Stimulated activated CD8-positive, alpha-beta memory T cell treated with anti-CD3 and anti-CD28 coated beads, Interleukin-15, amount 100 ng/mL, for 24 hours (primary cell): ENCODE data around the gene ZNF337.
"Not testable (repeated sequence)": the region's sequence is repeated elsewhere in the genome, so short reads cannot be mapped to it uniquely, and the experiment has no call there.

Source experiments
- DNase-seq: peaks from one replicate; pipeline ENCODE4 v3.0.0-alpha.2; 2020; ENCODE audit warnings: low read depth

Gene ZNF337

DNA sequence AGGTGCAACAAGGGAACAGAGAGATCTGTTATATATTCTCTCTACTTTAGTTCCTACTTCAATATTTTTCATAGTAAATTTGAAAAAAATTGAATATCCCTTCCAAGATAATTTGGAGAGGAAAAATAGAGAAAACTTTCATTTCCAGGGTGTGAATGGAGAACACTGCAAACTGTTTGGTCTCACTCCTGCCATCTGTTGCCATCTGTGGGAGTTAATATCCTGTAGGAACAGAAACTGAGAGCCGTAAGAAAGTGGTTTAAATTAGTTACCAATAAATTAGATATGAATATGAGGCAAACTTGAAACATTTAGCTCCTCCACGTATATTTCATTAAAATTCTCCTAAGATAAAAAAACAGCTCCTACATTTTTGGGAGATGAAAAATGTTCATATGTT lies 4.2 kb downstream of the ZNF337 start:
- no peak for DNase-seq

GRCh38 chr20:25690427-25690826 lies 6.2 kb downstream of the ZNF337 start:
- DNase-seq = no peak

DNA sequence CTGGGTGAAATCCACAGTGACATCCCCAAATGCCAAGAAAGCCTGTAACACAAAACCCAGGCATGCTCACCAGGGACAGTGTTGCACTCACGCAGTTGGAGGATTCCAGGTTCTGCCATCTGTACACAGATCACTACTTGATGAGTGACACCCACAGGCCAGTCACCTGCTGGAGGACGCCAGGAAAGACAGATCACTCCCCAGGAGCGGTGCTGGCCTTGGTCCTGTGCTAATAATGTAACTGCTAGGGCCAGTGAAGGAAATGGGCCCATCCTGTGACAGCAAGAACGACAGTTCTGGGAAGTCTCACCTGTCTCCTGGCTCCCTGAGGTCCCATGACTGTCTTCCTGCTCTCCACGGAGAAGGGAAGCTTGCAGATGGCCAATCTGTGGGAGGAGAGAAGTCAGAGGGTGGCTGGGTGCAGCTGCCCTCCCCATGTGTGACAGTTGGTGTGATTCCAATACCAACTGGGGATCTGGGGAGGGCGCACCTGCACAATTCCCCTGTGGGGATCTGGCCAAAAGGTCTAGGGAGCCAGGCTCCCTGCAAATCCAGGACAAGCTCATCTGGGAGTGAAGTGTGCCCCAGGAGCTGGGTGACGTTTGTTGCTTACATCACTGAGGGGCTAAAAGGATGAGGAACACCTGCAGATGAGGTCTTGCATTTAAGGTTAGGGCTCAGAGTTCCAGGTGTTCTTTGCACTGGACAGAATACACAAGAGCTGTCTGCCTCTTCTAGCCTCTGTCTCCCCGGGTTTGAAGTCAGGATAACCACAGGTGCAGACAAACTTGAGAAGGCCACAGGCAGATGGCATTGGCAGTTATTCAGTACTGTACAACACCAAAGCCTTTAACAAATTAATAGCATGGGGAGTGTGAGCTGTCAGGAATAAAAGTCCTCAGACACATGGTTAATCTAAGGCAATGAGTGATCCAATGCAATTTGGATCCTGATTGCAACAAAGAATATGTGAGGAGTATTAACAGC lies 10.3 kb downstream of the ZNF337 start:
- no peak for DNase-seq

GRCh38 chr20:25685276-25686080 lies 11.2 kb downstream of the ZNF337 start:
- DNase-seq = no peak

GRCh38 chr20:25683826-25684225 lies 12.8 kb downstream of the ZNF337 start:
- not testable (repeated sequence) for DNase-seq

GRCh38 chr20:25683050-25683449 lies 13.6 kb downstream of the ZNF337 start:
- no peak for DNase-seq

DNA sequence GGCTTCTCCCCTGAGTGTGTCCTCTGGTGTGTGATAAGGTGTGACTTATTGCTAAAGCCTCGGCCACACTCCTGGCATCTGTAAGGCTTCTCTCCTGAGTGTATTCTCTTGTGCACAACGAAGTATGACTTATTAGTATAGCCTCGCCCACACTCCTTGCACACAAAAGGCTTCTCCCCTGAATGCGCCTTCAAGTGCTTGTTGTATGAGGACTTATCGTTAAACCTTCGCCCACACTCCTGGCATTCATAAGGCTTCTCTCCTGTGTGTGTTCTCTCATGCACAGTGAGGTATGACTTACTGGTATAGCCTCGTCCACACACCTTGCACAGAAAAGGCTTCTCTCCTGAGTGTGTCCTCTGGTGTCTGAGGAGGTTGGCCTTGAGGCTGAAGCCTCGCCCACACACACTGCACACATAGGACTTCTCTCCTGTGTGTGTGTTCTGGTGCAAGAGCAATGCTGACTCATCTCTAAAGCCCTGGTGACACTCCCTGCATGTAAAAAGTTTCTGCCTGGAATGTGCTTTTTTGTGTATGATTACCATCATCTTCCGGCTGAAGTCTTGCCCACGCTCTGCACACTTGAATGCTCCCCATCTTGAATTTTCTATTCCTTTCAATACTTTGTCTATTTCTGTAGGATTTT lies 20.4 kb downstream of the ZNF337 start:
- DNase-seq = no peak

- no peak for DNase-seq
Observed at GRCh38 chr20:25675161-25675560, 21.5 kb downstream of the ZNF337 start.

- DNase-seq = no peak
Observed at GRCh38 chr20:25672659-25673235, 23.9 kb downstream of the ZNF337 start.

- no peak for DNase-seq
Observed at GRCh38 chr20:25669826-25670422, 26.7 kb downstream of the ZNF337 start.

DNA sequence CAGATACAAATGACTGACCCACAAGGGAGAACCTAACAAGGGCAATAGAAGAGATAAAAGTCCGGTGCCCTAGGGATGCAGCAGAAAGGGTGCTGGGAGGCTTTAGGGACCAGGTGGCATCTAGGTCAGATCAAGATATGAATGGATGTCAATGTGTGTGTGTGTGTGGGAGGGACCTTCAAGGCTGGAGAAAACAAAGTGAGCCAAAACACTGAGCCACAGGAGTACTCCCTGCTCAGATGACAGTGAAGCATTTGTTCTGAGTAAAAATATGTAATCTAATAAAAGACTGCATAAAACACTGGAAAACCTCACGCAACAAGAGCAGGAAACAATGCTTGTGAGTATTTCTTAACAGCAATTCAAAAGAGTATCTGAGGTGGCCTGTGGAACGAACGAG lies 28.2 kb downstream of the ZNF337 start:
- DNase-seq = no peak

GRCh38 chr20:25659999-25660398 lies 36.7 kb downstream of the ZNF337 start:
- no peak for DNase-seq

- no peak for DNase-seq
Observed at GRCh38 chr20:25654487-25654886, 42.2 kb downstream of the ZNF337 start.

DNA sequence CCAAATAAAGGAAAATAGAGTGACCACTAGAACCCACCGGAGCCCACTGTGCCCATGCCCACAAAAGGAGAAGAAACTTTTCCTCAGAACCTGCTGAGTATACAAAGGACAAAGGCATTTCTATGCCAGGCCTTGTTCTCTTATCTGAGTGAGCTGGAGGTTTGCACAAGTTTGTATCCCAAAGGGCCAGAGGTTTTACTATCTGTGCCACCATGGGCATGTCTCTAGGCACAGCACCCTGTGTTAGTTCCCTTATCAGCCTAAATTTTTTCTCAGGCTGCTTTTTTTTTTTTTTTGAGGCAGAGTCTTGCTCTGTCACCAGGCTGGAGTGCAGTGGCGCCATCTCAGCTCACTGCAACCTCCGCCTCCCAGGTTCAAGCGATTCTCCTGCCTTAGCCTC lies 43.8 kb downstream of the ZNF337 start:
- DNase-seq = not testable (repeated sequence)

DNA sequence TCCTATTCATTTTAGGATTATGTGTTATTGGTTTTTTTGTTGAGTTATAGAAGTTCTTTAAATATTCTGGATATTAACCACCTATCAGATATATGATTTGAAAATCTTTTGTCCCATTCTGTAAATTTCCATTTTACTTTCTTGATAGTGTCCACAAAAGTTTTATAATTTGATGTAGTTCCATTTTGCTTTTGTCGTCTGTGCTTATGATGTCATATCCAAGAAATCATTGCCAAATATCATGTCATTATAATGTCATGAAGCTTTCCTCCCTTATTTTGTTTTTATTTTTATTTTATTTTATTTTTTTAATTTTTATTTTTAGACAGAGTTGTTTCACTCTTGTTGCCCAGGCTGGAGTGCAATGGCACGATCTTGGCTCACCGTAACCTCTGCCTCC lies 51.8 kb downstream of the ZNF337 start:
- no peak for DNase-seq

GRCh38 chr20:25643716-25644115 lies 52.9 kb downstream of the ZNF337 start:
- DNase-seq = no peak

DNA sequence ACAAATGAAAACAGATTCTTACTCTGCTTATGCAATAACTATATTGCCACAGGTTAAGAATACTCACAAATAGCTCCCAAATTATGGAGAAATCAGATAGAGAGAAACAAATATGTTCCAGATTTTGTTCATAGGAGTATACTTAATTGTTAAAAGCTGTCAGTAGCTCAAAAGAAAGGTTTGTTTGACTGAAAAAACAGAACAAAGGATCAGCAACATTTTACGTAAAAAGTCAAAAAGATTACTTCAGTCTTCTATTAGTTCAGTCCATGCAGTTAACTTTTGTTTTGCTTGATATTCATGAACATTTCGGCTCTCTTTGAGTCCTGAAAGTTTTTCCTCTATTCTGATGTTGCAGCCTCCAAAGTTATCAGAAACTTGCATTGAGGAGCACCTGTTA lies 59.4 kb downstream of the ZNF337 start:
- no peak for DNase-seq

DNA sequence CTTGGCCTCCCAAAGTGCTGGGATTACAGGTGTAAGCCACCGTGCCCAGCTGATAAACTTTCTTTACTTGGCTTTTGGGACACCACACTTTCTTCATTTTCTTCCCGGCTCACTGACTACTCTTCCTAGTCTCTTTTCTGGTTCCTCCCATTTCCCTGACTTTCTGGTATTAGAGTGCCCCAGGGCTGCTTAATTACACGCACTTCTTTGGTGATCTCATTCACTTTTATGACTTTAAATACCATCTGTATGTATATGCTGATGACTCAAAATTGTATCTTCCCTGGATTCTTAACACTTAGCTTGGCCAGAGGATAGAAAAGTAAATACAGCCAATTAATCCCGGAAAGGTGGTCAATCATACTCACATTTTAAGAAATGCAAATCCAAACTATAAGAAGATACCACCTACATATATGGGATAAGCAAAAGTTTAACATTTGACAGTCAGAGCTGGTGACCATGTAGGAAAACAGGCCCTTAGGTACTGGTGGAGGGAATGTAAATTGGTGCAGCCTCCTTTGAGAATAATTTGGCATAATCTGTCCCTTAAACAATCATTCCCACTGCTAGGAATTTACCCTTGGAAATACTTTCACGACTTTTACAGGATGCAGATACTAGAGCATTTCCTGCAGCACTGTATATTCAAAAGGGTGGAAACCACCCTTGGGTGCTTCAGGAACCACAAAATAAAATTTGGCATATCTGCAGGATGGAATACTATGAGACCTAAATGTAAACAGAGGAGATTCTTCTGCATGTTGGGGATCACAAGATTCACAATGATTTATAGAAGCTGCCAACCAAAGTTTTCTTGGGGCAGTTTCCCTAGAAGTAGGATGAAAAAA lies 63.5 kb downstream of the ZNF337 start:
- no peak for DNase-seq

DNA sequence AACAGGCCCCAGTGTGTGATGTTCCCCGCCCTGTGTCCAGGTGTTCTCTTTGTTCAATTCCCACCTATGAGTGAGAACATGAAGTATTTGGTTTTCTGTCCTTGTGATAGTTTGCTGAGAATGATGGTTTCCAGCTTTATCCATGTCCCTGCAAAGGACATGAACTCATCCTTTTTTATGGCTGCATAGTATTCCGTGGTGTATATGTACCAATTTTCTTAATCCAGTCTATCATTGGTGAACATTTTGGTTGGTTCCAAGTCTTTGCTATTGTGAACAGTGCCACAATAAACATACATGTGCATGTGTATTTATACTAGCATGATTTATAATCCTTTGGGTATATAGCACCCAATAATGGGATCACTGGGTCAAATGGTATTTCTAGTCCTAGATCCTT lies 66.0 kb downstream of the ZNF337 start:
- DNase-seq = not testable (repeated sequence)

GRCh38 chr20:25629816-25630499 lies 66.7 kb downstream of the ZNF337 start:
- no peak for DNase-seq
